Mesenchymal stem cell (in vitro differentiated cells and primary cell): ENCODE measurements around the gene CHN2.

Experiments
- DNase-seq: peaks from one replicate; pipeline ENCODE4 v3.0.0-alpha.2; 2013
- H2AFZ ChIP-seq: one replicate; pipeline ENCODE4 v1.6.1; 2013; ENCODE audit warnings: low read depth, mild to moderate bottlenecking, control low read depth, inconsistent platforms, low read length, moderate library complexity
- H2AK5ac ChIP-seq: 2 replicates; pipeline ENCODE4 v1.6.1; 2013; ENCODE audit warnings: low read length, moderate library complexity, mild to moderate bottlenecking, inconsistent platforms; ENCODE audit not compliant: severe bottlenecking
- H2BK120ac ChIP-seq: one replicate; pipeline ENCODE4 v1.6.1; 2013; ENCODE audit warnings: low read depth, mild to moderate bottlenecking, inconsistent platforms, low read length, moderate library complexity
- H2BK12ac ChIP-seq, 2 experiments: one replicate each; pipeline ENCODE4 v1.6.1; 2013; ENCODE audit warnings: inconsistent platforms in 2 of 2, low read length in 2 of 2, mild to moderate bottlenecking in 2 of 2, moderate library complexity in 2 of 2, control low read depth in 1 of 2
- H2BK15ac ChIP-seq: one replicate; pipeline ENCODE4 v1.6.1; 2013; ENCODE audit warnings: mild to moderate bottlenecking, low read depth, inconsistent platforms; ENCODE audit not compliant: poor library complexity, severe bottlenecking
- H2BK5ac ChIP-seq: 2 replicates; pipeline ENCODE4 v1.6.1; 2013; ENCODE audit warnings: low read depth, mild to moderate bottlenecking, low read length, control low read depth, inconsistent platforms; ENCODE audit not compliant: poor library complexity, severe bottlenecking
- H3K14ac ChIP-seq, 2 experiments: one replicate each; pipeline ENCODE4 v1.6.1; 2013; ENCODE audit warnings: inconsistent platforms in 2 of 2, low read length in 2 of 2, control low read depth in 1 of 2, mild to moderate bottlenecking in 1 of 2, moderate library complexity in 1 of 2
- H3K18ac ChIP-seq, 2 experiments: one replicate each; pipeline ENCODE4 v1.6.1; 2013; ENCODE audit warnings: inconsistent platforms in 2 of 2, low read length in 2 of 2, control low read depth in 1 of 2, low read depth in 1 of 2, mild to moderate bottlenecking in 1 of 2
- H3K23ac ChIP-seq, 2 experiments: one replicate each; pipeline ENCODE4 v1.6.1; 2013; ENCODE audit warnings: inconsistent platforms in 2 of 2, low read length in 2 of 2, mild to moderate bottlenecking in 2 of 2, moderate library complexity in 2 of 2, control low read depth in 1 of 2
- H3K27ac ChIP-seq: 2 replicates; pipeline ENCODE4 v1.5.1; 2013; ENCODE audit warnings: mild to moderate bottlenecking, moderate library complexity, low read length, control low read depth, inconsistent platforms; ENCODE audit not compliant: poor library complexity, severe bottlenecking
- H3K27me3 ChIP-seq, 2 experiments: 2 replicates each; pipeline versions ENCODE4 v1.6.1 to v1.7.0; 2013; ENCODE audit warnings: low read length in 2 of 2, mild to moderate bottlenecking in 2 of 2, moderate library complexity in 2 of 2, control low read depth in 1 of 2, inconsistent platforms in 1 of 2; ENCODE audit not compliant: control insufficient read depth in 1 of 2, insufficient read depth in 1 of 2
- H3K36me3 ChIP-seq, 2 experiments: 2 replicates each; pipeline versions ENCODE4 v1.6.1 to v1.7.0; 2013; ENCODE audit warnings: low read length in 2 of 2, control low read depth in 1 of 2, inconsistent platforms in 1 of 2, low read depth in 1 of 2, mild to moderate bottlenecking in 1 of 2; ENCODE audit not compliant: insufficient read depth in 2 of 2, control insufficient read depth in 1 of 2
- H3K4ac ChIP-seq, 2 experiments: one replicate each; pipeline ENCODE4 v1.6.1; 2013; ENCODE audit warnings: inconsistent platforms in 2 of 2, low read length in 2 of 2, mild to moderate bottlenecking in 2 of 2, moderate library complexity in 2 of 2, control low read depth in 1 of 2, low read depth in 1 of 2
- H3K4me1 ChIP-seq: 2 replicates; pipeline ENCODE4 v1.6.1; 2013; ENCODE audit warnings: low read depth, low read length, control low read depth; ENCODE audit not compliant: control insufficient read depth, insufficient read depth
- H3K4me2 ChIP-seq: 2 replicates; pipeline ENCODE4 v1.6.1; 2013; ENCODE audit warnings: low read length, mild to moderate bottlenecking, inconsistent platforms; ENCODE audit not compliant: poor library complexity, severe bottlenecking
- H3K4me3 ChIP-seq, 2 experiments: 2 replicates each; pipeline versions ENCODE4 v1.5.1 to v1.7.0; 2013; ENCODE audit warnings: low read length in 2 of 2, mild to moderate bottlenecking in 2 of 2, control low read depth in 1 of 2, low read depth in 1 of 2; ENCODE audit not compliant: insufficient read depth in 1 of 2
- H3K79me1 ChIP-seq: replicated peaks from 2 replicates; pipeline ENCODE4 v1.6.1; 2013; ENCODE audit warnings: mild to moderate bottlenecking, control low read depth, low read length, inconsistent platforms; ENCODE audit not compliant: poor library complexity, severe bottlenecking
- H3K9ac ChIP-seq: 2 replicates; pipeline ENCODE4 v1.7.0; 2013; ENCODE audit warnings: mild to moderate bottlenecking, low read length, moderate library complexity
- H3K9me3 ChIP-seq: 2 replicates; pipeline ENCODE4 v1.7.0; 2013; ENCODE audit warnings: mild to moderate bottlenecking, low read length; ENCODE audit not compliant: control insufficient read depth
- H4K8ac ChIP-seq: one replicate; pipeline ENCODE4 v1.6.1; 2013; ENCODE audit warnings: inconsistent platforms, mild to moderate bottlenecking, low read length, moderate library complexity
- H4K91ac ChIP-seq: one replicate; pipeline ENCODE4 v1.6.1; 2013; ENCODE audit warnings: mild to moderate bottlenecking, low read length, inconsistent platforms
- WGBS: methylation state at CpG from one replicate; pipeline ENCODE4 v1.1.7; 2013; ENCODE audit warnings: mixed read lengths; 5-methylcytosine and 5-hydroxymethylcytosine counted together

Gene CHN2

GRCh38 chr7:29467193-29467926 lies 272.8 kb downstream of the CHN2 start:
- Histone ChIP-seq H2AFZ (no peak overlapping the region), H2BK15ac (no peak overlapping the region), H3K79me1 (no peaks in the 10 kb centered on the region), H2BK5ac (no peak overlapping the region), H3K4me1 (peaks cover 2% of the 10 kb centered on the region), H2BK120ac (no peak overlapping the region), H3K4me3 (no peak overlapping the region), H3K4me2 (no peak overlapping the region), H3K23ac (no peak overlapping the region), H3K9me3 (no peaks in the 10 kb centered on the region), H3K27ac (no peak overlapping the region), H2AK5ac (no peak overlapping the region), H3K9ac (no peak overlapping the region), H4K91ac (no peak overlapping the region), H4K8ac (no peak overlapping the region), H3K36me3 (no peaks in the 10 kb centered on the region), H3K14ac (no peak overlapping the region), H2BK12ac (no peak overlapping the region), H3K27me3 (peaks cover 4 to 24% of the 10 kb centered on the region in 2 experiments), H3K4ac (no peak overlapping the region), H3K18ac (no peak overlapping the region)
- no peak for DNase-seq
- 95% methylated on average over 4 of the region's 5 CpGs for WGBS

- 91% methylated on average over 2 of the region's 2 CpGs for WGBS
- H3K79me1 ChIP-seq: no peaks in the 10 kb centered on the region
- H3K9ac ChIP-seq: no peak overlapping the region
- H4K91ac ChIP-seq: no peak overlapping the region
- no peak overlapping the region for H3K14ac ChIP-seq
- H2BK5ac ChIP-seq: no peak overlapping the region
- no peak overlapping the region for H3K4me3 ChIP-seq
- H3K4me2 ChIP-seq: no peak overlapping the region
- no peaks in the 10 kb centered on the region for H3K36me3 ChIP-seq
- no peaks in the 10 kb centered on the region for H3K9me3 ChIP-seq
- no peak overlapping the region for H2AFZ ChIP-seq
- H3K23ac ChIP-seq: no peak overlapping the region
- H3K18ac ChIP-seq: no peak overlapping the region
- H3K4ac ChIP-seq: no peak overlapping the region
- H4K8ac ChIP-seq: no peak overlapping the region
- no peak overlapping the region for H2AK5ac ChIP-seq
- no peak overlapping the region for H2BK12ac ChIP-seq
- no peak overlapping the region for H2BK120ac ChIP-seq
- H3K27ac ChIP-seq: no peak overlapping the region
- peaks cover 2% of the 10 kb centered on the region for H3K4me1 ChIP-seq
- no peak for DNase-seq
- H3K27me3 ChIP-seq: peaks cover 4 to 21% of the 10 kb centered on the region in 2 experiments
- no peak overlapping the region for H2BK15ac ChIP-seq
These were observed 273.6 kb downstream of the CHN2 start for GRCh38 chr7:29468196-29468595.

- H3K27me3 ChIP-seq: peaks cover 4 to 21% of the 10 kb centered on the region in 2 experiments
- no peak overlapping the region for H3K4me2 ChIP-seq
- no peaks in the 10 kb centered on the region for H3K36me3 ChIP-seq
- no peak overlapping the region for H2BK15ac ChIP-seq
- no peak for DNase-seq
- no peak overlapping the region for H2AFZ ChIP-seq
- 89% methylated on average over 3 of the region's 3 CpGs for WGBS
- H3K18ac ChIP-seq: no peak overlapping the region
- no peak overlapping the region for H2BK5ac ChIP-seq
- H4K91ac ChIP-seq: no peak overlapping the region
- H3K27ac ChIP-seq: no peak overlapping the region
- no peak overlapping the region for H3K9ac ChIP-seq
- H3K4me3 ChIP-seq: no peak overlapping the region
- H2BK12ac ChIP-seq: no peak overlapping the region
- no peak overlapping the region for H3K14ac ChIP-seq
- H3K23ac ChIP-seq: no peak overlapping the region
- no peak overlapping the region for H2AK5ac ChIP-seq
- no peaks in the 10 kb centered on the region for H3K79me1 ChIP-seq
- no peaks in the 10 kb centered on the region for H3K4me1 ChIP-seq
- H2BK120ac ChIP-seq: no peak overlapping the region
- H4K8ac ChIP-seq: no peak overlapping the region
- H3K9me3 ChIP-seq: no peaks in the 10 kb centered on the region
- H3K4ac ChIP-seq: no peak overlapping the region
These were observed 274.7 kb downstream of the CHN2 start for GRCh38 chr7:29469281-29469680.

GRCh38 chr7:29469976-29470557 lies 275.5 kb downstream of the CHN2 start:
- Histone ChIP-seq H4K91ac (no peak overlapping the region), H3K9me3 (no peaks in the 10 kb centered on the region), H2AFZ (no peak overlapping the region), H3K4me3 (no peak overlapping the region), H3K14ac (no peak overlapping the region), H3K23ac (no peak overlapping the region), H3K18ac (no peak overlapping the region), H3K27me3 (peaks cover 9 to 15% of the 10 kb centered on the region in 2 experiments), H2BK120ac (no peak overlapping the region), H4K8ac (no peak overlapping the region), H3K9ac (no peak overlapping the region), H3K36me3 (no peaks in the 10 kb centered on the region), H3K4ac (no peak overlapping the region), H3K4me1 (no peaks in the 10 kb centered on the region), H2AK5ac (no peak overlapping the region), H3K79me1 (no peaks in the 10 kb centered on the region), H2BK12ac (no peak overlapping the region), H2BK15ac (no peak overlapping the region), H3K4me2 (no peak overlapping the region), H3K27ac (no peak overlapping the region), H2BK5ac (no peak overlapping the region)
- no peak for DNase-seq
- 90% methylated on average over 3 of the region's 3 CpGs for WGBS
